ENCODE data around the gene GATA5. TPM values are rescaled to one million over a fixed set of nuclear protein-coding genes. Genes with fewer than 3 reads are reported as not detected.

Gene GATA5
- total RNA-seq, 1 experiment from 2014 or later, result not detected

GRCh38 chr20:62421716-62421990, 54.1 kb downstream of the GATA5 start:
- RAD21 ChIA-PET (ENCODE audit: low non-redundant PET in 1 of 2, low total read pairs in 2 of 2, uncharacterized antibody in 2 of 2, unreplicated experiment in 2 of 2), result no interaction called here
- H2AFZ ChIP-seq (ENCODE audit: low read depth, low read length, poor library complexity, severe bottlenecking), result no peak overlapping the region
- no peaks in the 10 kb centered on the region for H3K9me2 ChIP-seq (ENCODE audit: insufficient read depth)
- no peak for TF ChIP-seq REST (IDR thresholded peaks at IDR 0.05; ENCODE audit: low read depth)
- TF ChIP-seq, protein P1, sequence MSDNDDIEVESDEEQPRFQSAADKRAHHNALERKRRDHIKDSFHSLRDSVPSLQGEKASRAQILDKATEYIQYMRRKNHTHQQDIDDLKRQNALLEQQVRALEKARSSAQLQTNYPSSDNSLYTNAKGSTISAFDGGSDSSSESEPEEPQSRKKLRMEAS (IDR thresholded peaks at IDR 0.05), result no peak
- TF ChIP-seq EGR1 (IDR thresholded peaks at IDR 0.05; ENCODE audit: low read depth), result no peak
- no peak for TF ChIP-seq ZFX (IDR thresholded peaks at IDR 0.05)
- TF ChIP-seq ELF1 (IDR thresholded peaks at IDR 0.05; ENCODE audit: borderline replicate concordance, low read depth), result no peak
- no peaks in the 10 kb centered on the region for H3K9me3 ChIP-seq (ENCODE audit: control insufficient read depth in 1 of 2, insufficient read depth in 1 of 2, low read depth in 1 of 2, low read length in 2 of 2)
- ATAC-seq (no peak), DNase-seq (ENCODE audit: low read depth, low spot score) (no peak)
- intact Hi-C loops (cut with micrococcal nuclease), result no loop called here
- peaks cover 6 to 13% of the 10 kb centered on the region in 2 experiments; a peak in 3 of 4 replicates for H3K4me1 ChIP-seq (ENCODE audit: control insufficient read depth in 1 of 2, insufficient read depth in 2 of 2, low read length in 2 of 2)
- no peaks in the 10 kb centered on the region for H4K20me1 ChIP-seq (ENCODE audit: insufficient read depth)
- no TSS peak for BruUV-seq (replicated peaks)
- no peak overlapping the region for H3K4me3 ChIP-seq (replicated peaks in 1 of 2; ENCODE audit: low read depth in 1 of 2, low read length in 2 of 2)
- CTCF ChIA-PET, result no interaction called here
- no peaks in the 10 kb centered on the region for H3K79me2 ChIP-seq (ENCODE audit: insufficient read depth, low read length)
- H3K4me2 ChIP-seq (ENCODE audit: low read length), result no peak overlapping the region
- H3K9ac ChIP-seq (ENCODE audit: low read length), result no peak overlapping the region
- H3K27ac ChIP-seq (ENCODE audit: low read depth, low read length), result no peak overlapping the region
- no peaks in the 10 kb centered on the region for H3K36me3 ChIP-seq (ENCODE audit: control insufficient read depth in 1 of 2, insufficient read depth in 2 of 2, low read length in 2 of 2)
- no peaks in the 10 kb centered on the region for H3K27me3 ChIP-seq (ENCODE audit: insufficient read depth, low read length)
- POLR2A ChIA-PET, result no interaction called here
